Epithelial cell of proximal tubule (primary cell): Measurements from ENCODE around the gene IP6K3. TPM values are rescaled to one million over a fixed set of nuclear protein-coding genes. Genes with fewer than 3 reads are reported as not detected.

Experiments used
- DNase-seq: peaks from one replicate; pipeline ENCODE4 v3.0.0-alpha.2; 2011; ENCODE audit warnings: low read depth
- H3K4me3 ChIP-seq: 2 replicates; pipeline ENCODE4 v1.5.1; 2011; ENCODE audit warnings: low read depth, mild to moderate bottlenecking, low read length
- total RNA-seq: library from RNA; depleted of rRNA; stranded (reverse); fragments of >200 nt; gene quantifications from 2 replicates; pipeline ENCODE4 v1.2.3, GENCODE V29; 2015
- TF ChIP-seq, protein P1 (sequence below): conservative IDR thresholded peaks from 2 replicates; pipeline ENCODE4 v1.5.1; 2012; ENCODE audit warnings: low read depth, mild to moderate bottlenecking, low read length

Gene IP6K3
- total RNA-seq, 1 donor from 2014 or later: 0.40 TPM

DNA sequence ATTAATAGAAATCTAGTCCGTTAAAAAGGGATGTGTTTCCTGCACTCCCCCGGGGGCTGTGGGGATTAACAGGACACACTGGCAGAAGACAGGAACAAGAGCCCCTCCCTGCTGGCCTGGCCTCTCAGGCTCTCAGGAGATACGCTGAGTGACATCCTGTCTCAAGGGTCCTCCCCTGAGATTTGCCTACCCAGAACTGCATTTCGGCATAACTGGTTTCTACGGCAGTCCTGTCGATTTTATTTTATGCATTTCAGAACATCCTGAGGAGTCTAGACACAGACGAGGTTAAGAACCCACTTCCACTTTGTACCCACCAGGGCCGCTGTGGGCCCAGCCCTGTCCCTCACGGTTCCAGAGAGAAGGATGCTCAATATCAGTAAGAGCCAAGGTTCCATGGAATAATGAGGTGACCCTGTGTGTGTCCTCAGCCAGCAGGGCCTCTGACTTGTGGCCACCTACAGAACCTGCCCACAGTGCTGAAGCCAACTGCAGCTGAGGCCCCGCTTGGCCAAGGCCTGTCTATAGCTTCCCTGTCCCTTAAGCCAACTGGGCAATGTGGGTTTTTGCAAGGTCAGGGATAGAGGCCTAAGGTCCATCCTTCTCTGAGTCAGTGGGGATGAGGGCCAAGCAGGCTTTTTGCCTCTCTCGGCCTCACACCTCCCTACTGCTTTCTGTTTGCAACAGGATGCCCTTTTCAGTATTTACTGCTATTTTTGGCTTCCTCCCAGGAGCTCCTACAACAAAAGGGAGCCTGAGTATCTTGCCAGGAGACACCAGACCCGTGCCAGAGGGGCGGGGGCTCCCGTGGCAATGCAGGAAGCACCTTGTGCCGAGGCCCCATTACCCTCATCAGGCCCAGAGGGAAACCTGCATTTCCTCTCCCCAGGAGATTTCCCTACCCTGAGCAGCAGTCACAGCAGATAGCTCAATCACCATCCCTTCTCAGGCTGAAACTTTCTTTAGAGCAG is 49.9 kb downstream of the IP6K3 start:
- DNase-seq: no peak
- H3K4me3 ChIP-seq: no peak overlapping the region
- TF ChIP-seq, protein P1, sequence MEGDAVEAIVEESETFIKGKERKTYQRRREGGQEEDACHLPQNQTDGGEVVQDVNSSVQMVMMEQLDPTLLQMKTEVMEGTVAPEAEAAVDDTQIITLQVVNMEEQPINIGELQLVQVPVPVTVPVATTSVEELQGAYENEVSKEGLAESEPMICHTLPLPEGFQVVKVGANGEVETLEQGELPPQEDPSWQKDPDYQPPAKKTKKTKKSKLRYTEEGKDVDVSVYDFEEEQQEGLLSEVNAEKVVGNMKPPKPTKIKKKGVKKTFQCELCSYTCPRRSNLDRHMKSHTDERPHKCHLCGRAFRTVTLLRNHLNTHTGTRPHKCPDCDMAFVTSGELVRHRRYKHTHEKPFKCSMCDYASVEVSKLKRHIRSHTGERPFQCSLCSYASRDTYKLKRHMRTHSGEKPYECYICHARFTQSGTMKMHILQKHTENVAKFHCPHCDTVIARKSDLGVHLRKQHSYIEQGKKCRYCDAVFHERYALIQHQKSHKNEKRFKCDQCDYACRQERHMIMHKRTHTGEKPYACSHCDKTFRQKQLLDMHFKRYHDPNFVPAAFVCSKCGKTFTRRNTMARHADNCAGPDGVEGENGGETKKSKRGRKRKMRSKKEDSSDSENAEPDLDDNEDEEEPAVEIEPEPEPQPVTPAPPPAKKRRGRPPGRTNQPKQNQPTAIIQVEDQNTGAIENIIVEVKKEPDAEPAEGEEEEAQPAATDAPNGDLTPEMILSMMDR: no peak

DNA sequence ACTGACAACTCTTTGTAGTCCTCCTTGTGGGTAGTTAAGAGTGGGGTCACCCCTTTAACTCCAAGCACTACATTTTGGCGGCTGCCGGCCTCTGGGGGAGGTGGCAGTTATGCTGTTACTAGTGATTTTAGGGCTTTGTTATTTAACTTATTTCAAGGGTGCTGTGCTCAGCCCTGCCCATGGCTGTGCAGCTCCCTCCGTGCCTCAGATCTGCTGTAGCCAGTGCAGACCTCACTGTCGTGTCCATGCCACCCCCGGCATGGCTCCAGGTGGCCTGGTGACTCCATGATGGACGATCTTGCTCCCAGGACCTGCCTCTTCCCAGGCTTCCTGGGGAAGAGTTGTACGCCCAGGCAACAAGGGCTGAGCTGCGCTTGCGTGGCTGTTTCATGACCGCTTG is 50.6 kb downstream of the IP6K3 start:
- no peak overlapping the region for H3K4me3 ChIP-seq
- TF ChIP-seq, protein P1: no peak
- no peak for DNase-seq

DNA sequence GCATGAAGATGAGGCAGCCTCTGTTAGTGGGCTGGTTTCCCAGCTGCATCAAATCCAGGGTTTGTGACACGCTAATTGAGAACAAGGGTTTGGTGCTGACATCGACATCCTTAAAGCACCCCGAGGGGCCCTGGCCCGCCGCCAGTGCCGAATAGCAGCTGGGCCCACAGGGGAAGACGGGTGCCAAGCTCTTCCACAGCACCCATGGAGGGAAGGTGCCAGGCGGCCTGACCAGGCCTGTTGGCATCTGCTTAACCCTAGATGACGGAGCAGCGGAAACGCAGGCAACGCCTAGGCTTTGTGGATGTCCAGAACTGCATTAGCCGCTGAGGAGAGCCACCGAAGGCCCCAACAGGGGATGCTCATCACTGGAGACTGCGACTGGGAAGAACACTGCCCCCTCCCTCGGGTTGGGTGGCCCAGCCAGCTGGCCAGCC is 51.2 kb downstream of the IP6K3 start:
- TF ChIP-seq, protein P1: no peak
- no peak for DNase-seq
- no peak overlapping the region for H3K4me3 ChIP-seq

DNA sequence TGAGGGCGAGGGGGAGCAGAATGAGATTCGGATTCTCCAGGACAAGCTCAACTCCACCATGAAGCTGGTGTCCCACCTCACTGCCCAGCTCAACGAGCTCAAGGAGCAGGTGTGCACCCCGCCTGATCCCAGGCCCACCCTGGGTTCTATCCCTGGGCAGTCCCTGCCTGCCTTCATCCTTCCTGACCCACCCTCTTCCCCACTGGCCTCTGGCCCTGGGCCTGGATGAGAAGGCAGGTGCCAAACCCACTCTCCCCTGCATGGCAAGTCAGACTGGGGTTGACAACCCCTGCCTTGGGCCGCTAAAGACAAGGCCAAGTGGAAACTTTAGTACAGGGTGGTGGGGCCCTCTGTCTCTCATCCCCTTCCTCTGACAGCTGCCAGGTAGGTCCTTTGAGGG is 51.7 kb downstream of the IP6K3 start:
- H3K4me3 ChIP-seq: no peak overlapping the region
- TF ChIP-seq, protein P1: no peak
- no peak for DNase-seq

DNA sequence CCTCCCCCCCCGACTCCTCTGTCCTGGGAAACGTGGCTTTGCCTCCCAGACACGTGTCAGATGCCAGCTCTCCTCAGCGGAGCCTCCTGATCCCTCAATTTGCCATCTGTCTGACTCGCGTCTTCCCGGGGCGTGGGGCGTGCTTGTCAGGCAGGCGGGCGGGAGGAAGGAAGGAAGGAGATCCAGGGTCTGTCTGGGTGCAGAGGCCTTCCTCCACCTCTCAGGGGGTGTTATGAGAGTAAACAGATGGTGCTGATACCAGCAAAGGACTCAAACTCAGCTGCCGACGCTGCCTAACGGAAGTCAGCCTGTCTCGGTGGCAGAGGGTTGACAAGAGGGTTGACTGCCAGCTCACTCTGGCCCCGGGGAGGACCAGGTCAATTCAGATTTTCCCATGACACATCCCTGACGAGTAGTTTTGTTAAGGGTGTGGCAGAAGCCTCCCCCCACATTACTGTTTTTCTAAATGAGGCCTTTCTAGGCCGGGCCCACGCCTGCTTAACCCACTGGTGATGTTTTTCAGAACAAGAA is 52.2 kb downstream of the IP6K3 start:
- TF ChIP-seq, protein P1: no peak
- H3K4me3 ChIP-seq: no peak overlapping the region
- no peak for DNase-seq

DNA sequence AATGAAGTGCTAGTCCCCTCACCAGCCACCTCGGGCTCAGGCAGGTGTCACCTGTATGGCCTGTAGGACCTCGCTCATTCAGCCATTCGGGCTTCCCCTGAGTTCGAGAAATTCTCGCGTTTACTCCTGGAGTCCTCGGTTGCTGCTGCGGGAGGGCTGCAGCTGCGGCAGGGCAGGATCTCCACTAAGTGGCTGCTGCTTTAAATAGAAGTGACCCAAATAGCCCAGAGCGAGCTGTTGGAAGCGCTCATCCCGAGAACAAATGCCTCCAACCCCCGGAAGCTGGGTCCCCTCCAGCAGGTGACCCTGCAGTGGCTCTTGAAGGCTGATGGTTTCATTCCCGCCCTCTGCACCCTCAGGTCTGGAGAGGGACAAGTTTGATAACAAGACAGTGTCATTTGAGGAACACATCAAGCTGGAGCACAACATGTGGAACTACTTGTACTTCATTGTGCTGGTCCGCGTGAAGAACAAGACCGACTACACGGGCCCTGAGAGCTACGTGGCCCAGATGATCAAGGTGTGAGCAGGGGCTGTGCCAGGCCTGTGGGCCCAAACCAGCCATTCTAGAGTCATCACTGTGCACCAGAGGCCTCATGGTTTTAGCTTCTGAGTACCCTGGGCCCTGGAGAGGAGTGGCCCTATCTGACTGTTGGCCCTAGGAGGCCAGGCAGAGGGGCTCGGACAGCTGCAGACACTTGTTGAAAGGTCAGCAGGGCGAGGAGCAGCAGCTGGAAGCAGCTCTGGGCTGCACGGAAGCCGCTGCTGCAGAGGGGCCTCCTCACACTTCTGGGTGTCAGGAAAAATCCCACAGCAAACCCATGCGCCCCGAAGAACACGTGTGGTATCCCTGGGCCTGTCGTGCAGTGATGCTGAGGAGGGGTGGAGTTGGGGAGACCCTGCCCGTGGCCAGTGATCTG is 53.3 kb downstream of the IP6K3 start:
- TF ChIP-seq, protein P1: no peak
- no peak overlapping the region for H3K4me3 ChIP-seq
- DNase-seq: no peak
